ENCODE results near the gene MYH8.

DNA sequence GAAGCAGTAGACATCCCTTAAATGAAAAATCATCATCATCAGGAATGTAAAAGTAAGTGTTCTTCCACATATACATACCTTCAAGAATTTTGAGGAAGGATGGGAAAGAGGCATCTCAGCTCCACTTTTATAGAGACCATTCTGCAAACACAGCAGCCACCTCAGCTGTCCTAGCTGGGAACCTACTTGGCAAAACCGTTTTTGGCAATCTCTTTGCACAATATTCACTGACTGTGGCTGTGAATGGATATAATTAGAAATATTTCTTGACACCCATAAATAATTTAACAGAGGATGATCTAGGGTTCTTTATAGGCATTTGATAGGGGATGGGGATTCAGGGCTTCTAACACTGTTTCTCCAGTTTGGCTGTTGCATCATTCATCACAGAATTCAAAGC, 47.7 kb upstream of the MYH8 start, which contains the start of gene MYH4:
- TF ChIP-seq CEBPB (IDR thresholded peaks at IDR 0.05; ENCODE audit: low read depth, low read length): no peak
- TF ChIP-seq, protein P1, sequence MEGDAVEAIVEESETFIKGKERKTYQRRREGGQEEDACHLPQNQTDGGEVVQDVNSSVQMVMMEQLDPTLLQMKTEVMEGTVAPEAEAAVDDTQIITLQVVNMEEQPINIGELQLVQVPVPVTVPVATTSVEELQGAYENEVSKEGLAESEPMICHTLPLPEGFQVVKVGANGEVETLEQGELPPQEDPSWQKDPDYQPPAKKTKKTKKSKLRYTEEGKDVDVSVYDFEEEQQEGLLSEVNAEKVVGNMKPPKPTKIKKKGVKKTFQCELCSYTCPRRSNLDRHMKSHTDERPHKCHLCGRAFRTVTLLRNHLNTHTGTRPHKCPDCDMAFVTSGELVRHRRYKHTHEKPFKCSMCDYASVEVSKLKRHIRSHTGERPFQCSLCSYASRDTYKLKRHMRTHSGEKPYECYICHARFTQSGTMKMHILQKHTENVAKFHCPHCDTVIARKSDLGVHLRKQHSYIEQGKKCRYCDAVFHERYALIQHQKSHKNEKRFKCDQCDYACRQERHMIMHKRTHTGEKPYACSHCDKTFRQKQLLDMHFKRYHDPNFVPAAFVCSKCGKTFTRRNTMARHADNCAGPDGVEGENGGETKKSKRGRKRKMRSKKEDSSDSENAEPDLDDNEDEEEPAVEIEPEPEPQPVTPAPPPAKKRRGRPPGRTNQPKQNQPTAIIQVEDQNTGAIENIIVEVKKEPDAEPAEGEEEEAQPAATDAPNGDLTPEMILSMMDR (conservative IDR thresholded peaks at IDR 0.05; ENCODE audit: low read depth, low read length): no peak
- no peak for TF ChIP-seq POLR2A (IDR thresholded peaks at IDR 0.05; ENCODE audit: low read depth, low read length)
- no peak for TF ChIP-seq NFE2L2 (IDR thresholded peaks at IDR 0.05; ENCODE audit: low read depth, low read length)
- no peak for TF ChIP-seq RAD21 (IDR thresholded peaks at IDR 0.05; ENCODE audit: low read length)
